PC-3 (cell line): ENCODE measurements around the gene WDR82.

Experiments
- EZH2 ChIP-seq: fragments of 300-600 bp; sonication (generic); IDR thresholded peaks from one replicate; pipeline ENCODE4 v1.6.1; 2017; ENCODE audit warnings: antibody characterized with exemption, mild to moderate bottlenecking, low read length; ENCODE audit not compliant: unreplicated experiment
- EZH2phosphoT487 ChIP-seq: fragments of 300-600 bp; sonication (generic); IDR thresholded peaks from 2 replicates; pipeline ENCODE4 v1.6.1; 2018; ENCODE audit warnings: mild to moderate bottlenecking, antibody characterized with exemption, low read length, borderline replicate concordance
- TF ChIP-seq, protein P1 (sequence below): fragments of 300-600 bp; sonication (generic); conservative IDR thresholded peaks from 2 replicates; pipeline ENCODE4 v1.5.1; 2017; ENCODE audit warnings: antibody characterized with exemption, low read depth, mild to moderate bottlenecking, low read length

DNA sequence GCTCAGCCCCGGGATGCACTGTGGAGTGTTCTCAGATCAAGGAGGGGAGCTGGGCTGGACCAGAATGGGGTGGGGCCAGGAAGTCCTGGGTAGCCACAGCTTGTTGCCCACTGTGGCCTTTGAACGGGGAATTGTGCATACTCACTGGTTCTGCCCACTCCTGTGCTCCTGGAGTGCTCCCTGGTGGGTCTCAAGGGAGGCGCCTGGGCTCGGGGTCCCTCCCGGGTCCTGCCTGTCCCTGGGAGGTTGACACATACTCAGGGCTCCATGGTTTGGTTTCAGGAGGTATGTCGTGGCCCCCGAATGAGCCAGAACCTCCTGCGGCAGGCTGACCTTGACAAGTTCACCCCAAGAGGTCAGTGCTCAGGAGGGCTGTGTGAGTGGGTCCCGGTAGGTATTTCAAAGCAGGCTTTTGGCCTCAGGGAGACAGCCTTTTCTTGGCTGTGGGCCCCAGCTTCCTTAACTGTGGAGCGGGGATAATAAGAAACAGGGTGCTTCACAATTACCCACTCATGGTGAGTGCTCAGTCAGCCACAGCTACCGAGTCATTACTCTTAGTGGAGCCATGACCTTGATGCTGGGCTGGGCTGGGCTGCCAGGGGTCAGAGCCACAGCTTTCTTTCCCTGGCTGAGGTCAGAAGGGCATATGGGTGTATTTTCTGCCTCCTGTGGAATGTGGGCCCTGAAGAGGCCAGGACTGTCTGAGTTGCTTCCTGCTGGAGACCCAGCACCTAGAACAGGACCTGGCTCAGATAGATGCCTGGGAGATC is 45.3 kb upstream of the WDR82 start:
- TF ChIP-seq EZH2 (no peak), EZH2phosphoT487 (no peak)
- TF ChIP-seq, protein P1, sequence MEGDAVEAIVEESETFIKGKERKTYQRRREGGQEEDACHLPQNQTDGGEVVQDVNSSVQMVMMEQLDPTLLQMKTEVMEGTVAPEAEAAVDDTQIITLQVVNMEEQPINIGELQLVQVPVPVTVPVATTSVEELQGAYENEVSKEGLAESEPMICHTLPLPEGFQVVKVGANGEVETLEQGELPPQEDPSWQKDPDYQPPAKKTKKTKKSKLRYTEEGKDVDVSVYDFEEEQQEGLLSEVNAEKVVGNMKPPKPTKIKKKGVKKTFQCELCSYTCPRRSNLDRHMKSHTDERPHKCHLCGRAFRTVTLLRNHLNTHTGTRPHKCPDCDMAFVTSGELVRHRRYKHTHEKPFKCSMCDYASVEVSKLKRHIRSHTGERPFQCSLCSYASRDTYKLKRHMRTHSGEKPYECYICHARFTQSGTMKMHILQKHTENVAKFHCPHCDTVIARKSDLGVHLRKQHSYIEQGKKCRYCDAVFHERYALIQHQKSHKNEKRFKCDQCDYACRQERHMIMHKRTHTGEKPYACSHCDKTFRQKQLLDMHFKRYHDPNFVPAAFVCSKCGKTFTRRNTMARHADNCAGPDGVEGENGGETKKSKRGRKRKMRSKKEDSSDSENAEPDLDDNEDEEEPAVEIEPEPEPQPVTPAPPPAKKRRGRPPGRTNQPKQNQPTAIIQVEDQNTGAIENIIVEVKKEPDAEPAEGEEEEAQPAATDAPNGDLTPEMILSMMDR: no peak
